Activated T-cell treated with anti-CD3 and anti-CD28 coated beads, Interleukin-2, amount 50 U/mL, for 72 hours (primary cell): ENCODE measurements around the gene MZT1. TPM values are rescaled to one million over a fixed set of nuclear protein-coding genes. Genes with fewer than 3 reads are reported as not detected.

Source experiments
- ATAC-seq, 2 donors: fragments of 150-1000 bp; cut with Tn5 transposase; replicated peaks in 1 of 2; 2 replicates each; pipeline ENCODE4 v1.10.0; 2021; ENCODE audit warnings: moderate library complexity in 2 of 2, mild to moderate bottlenecking in 1 of 2
- DNase-seq, 2 donors: peaks; one replicate each; pipeline ENCODE4 v3.0.0; 2021 to 2022; ENCODE audit warnings: mixed read lengths in 1 of 2
- H3K27ac Mint-ChIP-seq: one replicate; pipeline ENCODE4 v1.8.0; 2022; ENCODE audit warnings: mild to moderate bottlenecking, moderate library complexity, mixed read lengths
- H3K27me3 Mint-ChIP-seq: one replicate; pipeline ENCODE4 v1.8.0; 2022; ENCODE audit warnings: low read depth, mixed read lengths
- H3K36me3 Mint-ChIP-seq, 2 donors: one replicate each; pipeline ENCODE4 v1.8.0; 2022; ENCODE audit warnings: mixed read lengths in 2 of 2, mild to moderate bottlenecking in 1 of 2; ENCODE audit not compliant: insufficient read depth in 2 of 2
- H3K4me1 Mint-ChIP-seq: one replicate; pipeline ENCODE4 v1.8.0; 2022; ENCODE audit warnings: low read depth, mixed read lengths
- H3K4me3 Mint-ChIP-seq, 2 donors: one replicate each; pipeline ENCODE4 v1.8.0; 2022; ENCODE audit warnings: mild to moderate bottlenecking in 2 of 2, mixed read lengths in 2 of 2, moderate library complexity in 2 of 2
- H3K9me3 Mint-ChIP-seq, 2 donors: one replicate each; pipeline ENCODE4 v1.8.0; 2022; ENCODE audit warnings: mixed read lengths in 2 of 2
- total RNA-seq, 2 donors: library from RNA; stranded (reverse); gene quantifications; one replicate each; pipeline ENCODE4 v1.2.3, GENCODE V29; 2022

Gene MZT1
- total RNA-seq, 2 donors from 2014 or later = 23.4 to 29.0 TPM

DNA sequence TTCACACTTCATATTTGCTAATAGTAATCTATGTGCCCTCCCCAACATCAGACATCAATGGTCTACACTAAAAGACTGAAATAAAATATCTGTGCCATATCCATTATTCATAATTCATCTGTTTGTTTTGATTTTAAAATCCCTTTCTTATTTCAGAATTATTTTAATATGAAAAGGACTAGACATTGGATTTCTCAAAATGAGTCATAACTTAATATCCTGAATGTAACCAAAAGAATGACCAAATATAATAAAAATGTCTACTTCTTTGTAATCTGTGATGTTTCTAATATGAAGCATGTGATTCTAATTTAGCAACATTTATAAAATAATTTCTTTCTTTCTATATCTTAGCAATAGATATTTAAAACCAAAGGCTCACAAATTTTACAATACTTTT lies 64.9 kb downstream of the MZT1 start:
- ATAC-seq = no peak
- no peak overlapping the region for H3K4me3 Mint-ChIP-seq
- no peaks in the 10 kb centered on the region for H3K4me1 Mint-ChIP-seq
- no peak for DNase-seq
- no peaks in the 10 kb centered on the region for H3K9me3 Mint-ChIP-seq
- no peak overlapping the region for H3K27ac Mint-ChIP-seq
- H3K36me3 Mint-ChIP-seq = no peaks in the 10 kb centered on the region
- no peaks in the 10 kb centered on the region for H3K27me3 Mint-ChIP-seq

Other genes starting within 250 kb of the MZT1 start
- gene BORA, start 294 bp upstream of the MZT1 start, total RNA-seq = 10 to 100 TPM; 26.5 to 34.0 TPM
- 10 to 100 TPM; 45.2 to 51.7 TPM for gene DIS3, start 54.3 kb upstream of the MZT1 start, total RNA-seq
- gene PIBF1, start 54.5 kb upstream of the MZT1 start, total RNA-seq = 10 to 100 TPM; 17.5 to 21.2 TPM